NCI-H2171 (cell line): ENCODE data around the gene FCAMR.

Experiments used
- DNase-seq: peaks from one replicate; lab custom pipeline; 2025; lab: John Stamatoyannopoulos, UW

FCAMR gene

DNA sequence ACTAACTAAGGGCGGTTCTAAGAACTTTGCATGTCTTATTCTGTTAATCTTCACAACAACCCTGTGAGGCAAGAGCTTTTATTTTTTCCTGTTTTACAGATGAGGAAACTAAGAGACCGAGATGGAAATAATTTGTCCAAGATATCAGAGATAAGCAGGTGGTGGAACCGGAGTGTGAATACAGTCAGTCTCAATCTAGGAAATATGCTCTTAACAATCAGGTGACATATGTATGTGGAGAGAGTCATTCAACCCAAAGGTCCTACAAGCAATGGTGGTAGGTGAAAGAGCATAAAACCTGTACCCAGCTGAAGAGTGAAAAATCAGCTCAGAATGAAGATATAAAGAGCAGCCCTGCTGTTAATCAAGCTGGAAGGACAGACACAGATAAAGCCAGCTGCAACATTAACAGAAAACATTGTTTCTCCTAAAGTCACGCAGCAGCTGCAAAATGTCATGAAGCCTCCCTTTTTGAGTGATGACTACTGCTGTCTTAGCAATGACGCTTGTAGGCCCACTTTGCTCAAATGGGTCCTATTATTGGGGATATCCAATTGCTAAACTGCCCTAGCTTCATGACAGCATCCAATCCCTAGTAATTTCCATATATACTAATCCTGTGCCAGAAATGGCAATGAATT, 30.5 kb upstream of the FCAMR start:
- DNase-seq, result no peak

DNA sequence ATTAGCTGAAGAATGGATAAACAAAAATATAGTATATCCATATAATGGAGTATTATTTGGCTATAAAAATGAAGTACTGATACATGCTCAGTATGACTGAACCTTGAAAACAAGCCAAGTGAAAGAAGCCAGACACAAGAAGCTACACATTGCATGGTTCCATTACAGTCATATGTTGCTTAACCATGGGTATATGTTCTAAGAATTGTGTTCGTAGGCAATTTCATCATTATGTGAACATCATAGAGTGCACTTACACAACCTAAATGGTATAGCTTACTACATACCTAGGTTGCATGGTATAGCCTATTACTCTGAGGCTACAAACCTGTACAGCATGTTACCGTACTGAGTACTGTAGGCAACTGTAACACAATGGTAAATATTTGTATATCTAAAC, 28.6 kb upstream of the FCAMR start:
- no peak for DNase-seq

DNA sequence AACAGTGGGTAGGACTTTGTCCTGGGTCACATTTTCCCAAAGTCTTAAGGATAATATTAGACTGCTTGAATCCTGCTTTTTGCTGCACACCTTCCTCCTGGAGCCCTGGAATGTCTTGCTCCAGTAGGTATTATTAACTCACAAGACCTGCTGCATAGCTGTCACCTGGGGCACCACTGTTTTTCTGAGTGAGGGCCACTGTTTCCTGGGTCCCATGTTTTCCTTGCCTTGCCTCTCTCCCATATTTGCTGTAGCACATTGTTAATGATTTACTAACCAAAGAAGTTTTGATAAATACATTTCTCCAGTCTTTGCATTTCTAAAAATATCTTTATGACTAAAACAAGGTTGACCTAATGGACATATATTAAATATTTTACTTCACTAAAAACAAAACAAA, 22.5 kb upstream of the FCAMR start:
- no peak for DNase-seq

DNA sequence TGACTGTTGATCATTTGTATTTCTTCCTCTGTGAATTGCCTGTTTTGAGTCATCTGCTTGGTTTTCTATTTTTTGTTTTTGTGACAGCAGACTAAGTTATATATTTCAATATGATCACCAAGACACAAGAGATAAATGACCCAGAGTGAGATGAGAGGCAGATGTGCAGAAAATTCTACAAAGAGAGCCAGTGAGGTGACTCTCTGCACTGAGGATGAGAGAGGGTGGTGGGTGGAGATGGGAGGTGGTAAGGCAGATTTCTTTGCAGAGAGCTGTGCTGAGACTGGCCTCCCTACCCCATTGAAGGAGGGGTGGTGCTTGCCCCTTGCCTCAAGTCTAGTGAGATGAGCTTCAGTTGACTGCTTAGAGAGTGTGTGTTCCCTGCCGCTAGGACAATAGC, 17.6 kb upstream of the FCAMR start:
- no peak for DNase-seq

DNA sequence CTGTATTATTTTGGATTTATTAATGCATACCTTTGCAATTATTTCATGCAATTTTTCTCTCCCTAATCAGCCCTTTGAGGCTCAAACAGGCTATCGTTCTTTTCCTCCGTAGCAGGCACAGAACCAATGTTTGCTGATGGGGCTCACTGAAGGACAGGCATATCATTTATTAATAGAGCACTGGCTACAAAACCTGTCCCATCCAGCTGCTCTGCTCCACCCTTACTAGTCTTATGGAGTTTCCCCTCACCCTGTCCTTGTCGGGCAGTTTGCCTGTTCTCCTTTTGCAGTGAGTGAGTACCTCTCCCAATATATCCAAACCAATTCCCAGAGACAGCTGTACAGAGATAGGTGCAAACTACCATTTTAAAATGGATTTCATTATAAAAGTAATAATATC, 16.6 kb upstream of the FCAMR start:
- DNase-seq, result no peak

DNA sequence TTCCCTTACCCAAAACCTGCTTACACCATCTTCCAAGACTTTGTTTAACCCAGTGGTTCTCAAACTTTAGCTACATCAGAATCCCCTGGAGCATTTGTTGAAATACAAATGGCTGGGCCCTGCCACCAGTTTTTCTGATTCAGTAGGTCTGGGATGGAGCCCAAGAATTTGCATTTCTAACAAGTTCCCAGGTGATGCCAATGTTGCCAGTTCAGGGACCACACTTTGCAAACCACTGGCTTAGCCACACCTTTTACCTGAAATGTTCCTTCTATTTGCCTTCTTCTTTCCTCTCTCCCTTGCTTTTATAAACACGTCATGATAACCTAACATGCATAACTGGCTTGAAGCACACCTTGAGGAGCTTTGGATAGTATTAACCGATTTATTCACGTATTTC, 16.1 kb upstream of the FCAMR start:
- DNase-seq, result no peak

DNA sequence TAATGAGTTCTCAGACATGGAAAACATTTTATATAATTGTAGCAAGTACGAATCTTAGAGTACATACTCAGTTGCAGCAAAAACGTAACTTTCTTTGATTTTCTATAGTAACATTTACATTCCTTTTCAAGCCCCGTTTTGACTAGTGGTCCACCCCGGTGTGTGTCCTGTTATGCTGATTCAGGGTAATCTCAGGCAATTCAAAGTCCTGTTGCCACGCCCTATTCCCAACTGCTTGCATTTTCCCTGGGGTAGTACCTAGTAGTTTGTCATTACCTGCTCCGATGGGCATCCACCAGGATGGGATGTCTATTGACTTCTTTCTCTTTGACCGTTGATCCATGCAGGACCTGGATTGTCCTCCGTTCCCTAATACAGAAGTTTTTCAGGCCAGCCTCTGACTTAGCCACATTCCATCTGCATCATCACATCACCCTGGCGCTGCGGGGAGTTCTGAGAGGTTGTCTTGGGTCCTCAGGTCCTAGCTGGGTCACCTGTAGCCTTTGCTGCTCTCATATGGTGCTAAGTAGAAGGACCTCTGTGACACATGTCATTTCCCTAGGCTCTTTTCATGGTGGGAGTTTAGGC, 15.0 kb upstream of the FCAMR start:
- DNase-seq, result no peak

DNA sequence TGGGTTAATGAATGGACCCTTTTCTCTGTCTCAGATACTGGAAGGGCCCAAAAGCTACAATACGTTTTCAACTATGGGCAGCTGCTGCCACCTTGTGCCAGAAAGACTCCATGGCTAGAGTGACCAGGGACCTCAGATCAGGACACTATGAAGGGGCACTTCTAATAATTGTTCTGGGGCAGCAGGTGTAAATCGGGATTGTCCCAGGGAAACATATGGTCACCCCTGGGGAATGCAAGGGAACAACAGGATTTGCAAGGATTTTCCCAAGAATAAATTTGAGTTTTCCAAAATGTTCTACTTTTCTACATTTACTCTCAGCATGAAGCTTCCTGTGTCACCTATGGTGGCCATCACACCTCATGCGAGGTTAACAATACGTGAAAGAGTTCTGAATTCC, 12.0 kb upstream of the FCAMR start:
- peak; percentile 14 for DNase-seq

DNA sequence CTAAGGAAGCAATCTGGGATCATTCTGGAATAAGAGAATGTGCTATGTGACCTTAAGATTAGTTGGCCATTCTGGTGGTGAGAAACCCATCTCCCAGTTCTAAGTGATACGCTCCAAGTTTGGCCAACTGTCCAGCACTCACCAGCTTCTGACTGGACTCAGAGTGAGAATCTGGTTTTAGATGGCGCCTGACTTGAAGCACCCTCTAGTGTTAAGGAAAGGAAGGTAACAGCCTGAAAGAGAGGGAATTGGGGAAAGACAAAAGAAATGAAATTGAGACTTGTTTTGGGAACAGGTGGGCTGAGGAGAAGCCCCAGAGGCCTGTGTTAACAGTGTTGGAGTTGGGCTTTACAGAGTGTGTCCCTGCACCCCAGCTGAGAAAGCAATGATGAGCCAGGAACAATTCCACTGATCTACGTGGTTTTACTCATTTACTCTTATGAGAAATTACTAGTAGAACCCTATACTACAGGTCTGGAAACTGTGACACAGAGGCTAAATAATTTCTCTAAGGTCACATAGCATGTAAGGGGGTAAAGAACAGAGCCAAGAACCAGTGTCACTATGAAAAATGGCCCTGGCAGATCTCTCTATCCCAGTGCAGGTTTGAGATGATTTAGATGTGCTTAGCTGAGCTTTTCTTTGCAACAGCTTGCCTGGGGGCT, 9.3 kb upstream of the FCAMR start:
- no peak for DNase-seq

DNA sequence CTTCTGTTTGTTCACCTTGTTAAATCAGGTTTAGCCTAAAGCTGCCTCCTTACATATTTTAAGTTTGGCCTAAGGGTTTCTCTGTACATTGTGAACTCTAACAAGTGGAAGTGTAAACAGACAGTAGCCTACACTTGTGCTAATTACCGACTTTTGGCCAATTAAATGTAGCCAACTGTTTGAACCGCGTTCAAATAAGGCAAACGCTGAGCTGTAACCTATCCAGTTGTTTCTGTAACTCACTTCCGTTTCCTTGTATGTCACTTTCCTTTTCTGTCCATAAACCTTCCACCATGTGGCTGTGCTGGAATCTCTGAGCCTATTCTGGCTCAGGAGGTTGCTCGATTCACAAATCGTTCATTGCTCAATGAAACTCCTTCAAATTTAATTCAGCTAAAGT, 8.0 kb upstream of the FCAMR start:
- no peak for DNase-seq

DNA sequence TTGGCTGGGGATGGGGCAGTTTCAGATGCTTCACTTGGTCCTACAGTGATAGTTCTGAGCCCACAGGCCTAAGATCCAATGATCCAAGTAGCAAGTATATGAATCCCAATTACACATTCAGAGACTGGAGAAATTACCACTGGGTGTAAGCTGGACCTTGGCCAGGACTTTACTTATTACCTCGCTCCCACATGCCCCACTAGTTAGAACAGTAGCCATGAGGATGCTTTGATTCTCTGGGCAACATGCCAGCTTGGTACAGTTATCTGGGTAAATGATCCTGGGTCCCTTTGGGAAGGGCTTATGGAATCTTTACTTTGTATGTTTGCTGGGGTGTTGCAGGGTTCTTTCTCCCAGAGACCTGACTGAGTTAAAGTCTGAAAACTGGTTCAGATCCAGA, 5.0 kb upstream of the FCAMR start:
- DNase-seq, result peak; percentile 55

DNA sequence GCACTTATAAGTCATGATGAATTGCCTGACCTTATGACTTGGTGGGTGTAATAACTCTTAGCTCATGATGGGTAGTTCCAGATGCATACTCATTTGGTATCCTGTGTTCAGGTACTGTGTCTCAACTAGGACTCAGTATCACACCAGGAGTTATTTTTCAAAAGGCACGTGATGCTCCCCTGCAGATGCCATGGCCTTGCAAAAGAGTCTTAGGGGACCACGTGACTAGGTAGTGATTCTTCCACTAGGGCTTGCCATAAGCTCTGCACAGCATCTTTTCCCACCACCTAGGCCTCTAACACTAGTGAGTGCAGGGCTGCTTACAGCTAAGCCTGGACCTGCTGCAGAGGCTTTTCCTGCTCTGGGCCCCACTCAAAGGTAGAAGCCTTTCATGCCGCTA, 3.9 kb upstream of the FCAMR start:
- no peak for DNase-seq

DNA sequence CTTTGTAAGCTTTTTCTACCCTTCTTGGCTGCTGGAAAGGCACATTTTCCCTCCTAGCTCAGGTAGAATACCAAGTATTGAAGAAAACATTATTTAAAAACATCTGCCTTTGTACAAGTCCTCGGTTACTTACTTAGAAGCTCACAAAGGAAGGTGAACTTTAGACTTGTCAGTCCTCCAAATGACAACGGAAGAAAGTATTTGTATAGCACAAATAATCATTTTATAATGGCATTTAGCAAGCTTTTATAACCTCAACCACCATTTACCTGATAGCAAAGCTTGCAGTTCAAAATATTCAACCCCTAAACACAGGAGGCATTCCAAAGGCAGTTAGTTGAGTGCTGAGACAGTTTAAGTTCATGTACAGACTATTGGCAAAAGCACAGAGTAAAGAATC, 2.5 kb upstream of the FCAMR start:
- DNase-seq, result no peak

DNA sequence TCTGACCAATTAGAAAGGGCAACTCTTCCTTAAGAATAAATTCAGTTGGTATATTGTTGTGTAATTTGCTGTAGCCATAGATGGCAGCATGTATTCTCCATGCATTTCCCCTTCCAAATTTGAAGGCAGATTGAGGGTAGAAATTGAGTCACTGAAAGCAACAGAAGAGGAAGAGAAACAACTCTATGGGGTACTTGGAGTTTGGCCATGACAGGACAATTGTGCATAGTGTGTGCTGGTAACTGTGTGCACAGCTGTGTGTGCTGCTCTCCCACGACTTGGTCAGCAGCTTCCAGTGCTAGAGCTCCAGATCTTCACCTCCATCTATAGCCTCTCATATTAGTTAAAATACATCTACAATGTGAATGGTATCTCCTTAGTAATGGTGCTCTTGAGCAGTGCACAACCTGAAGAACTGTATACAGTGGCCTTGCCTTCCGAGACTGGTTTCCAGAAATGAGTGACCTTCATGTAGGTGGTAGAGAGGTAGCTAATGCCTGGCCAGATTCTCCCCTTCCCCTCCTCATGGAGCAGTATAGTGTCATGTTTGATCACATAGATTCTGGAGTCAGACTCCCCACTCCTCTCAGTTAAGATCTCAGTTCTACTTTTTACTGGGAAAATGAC, 882 bp upstream of the FCAMR start:
- no peak for DNase-seq

DNA sequence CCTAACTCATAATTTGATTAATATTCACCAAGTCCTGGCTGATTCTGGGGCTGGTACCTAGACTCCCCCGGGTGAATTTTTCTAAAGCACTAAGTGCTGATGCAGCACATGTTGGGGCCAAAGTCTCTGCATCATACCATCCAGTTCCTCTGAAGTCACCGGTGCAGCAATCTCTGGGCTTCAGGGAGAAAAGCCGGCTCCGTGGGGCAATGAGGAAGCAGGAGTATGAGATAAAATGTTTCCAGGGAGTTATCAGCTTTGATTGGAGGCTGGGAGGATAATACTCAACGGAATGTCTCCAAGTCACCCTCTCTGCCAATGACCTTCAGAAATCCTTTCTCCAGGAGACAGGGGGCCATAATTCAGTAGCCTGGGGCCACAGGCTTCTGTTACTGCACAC, 1.2 kb downstream of the FCAMR start:
- DNase-seq, result no peak

DNA sequence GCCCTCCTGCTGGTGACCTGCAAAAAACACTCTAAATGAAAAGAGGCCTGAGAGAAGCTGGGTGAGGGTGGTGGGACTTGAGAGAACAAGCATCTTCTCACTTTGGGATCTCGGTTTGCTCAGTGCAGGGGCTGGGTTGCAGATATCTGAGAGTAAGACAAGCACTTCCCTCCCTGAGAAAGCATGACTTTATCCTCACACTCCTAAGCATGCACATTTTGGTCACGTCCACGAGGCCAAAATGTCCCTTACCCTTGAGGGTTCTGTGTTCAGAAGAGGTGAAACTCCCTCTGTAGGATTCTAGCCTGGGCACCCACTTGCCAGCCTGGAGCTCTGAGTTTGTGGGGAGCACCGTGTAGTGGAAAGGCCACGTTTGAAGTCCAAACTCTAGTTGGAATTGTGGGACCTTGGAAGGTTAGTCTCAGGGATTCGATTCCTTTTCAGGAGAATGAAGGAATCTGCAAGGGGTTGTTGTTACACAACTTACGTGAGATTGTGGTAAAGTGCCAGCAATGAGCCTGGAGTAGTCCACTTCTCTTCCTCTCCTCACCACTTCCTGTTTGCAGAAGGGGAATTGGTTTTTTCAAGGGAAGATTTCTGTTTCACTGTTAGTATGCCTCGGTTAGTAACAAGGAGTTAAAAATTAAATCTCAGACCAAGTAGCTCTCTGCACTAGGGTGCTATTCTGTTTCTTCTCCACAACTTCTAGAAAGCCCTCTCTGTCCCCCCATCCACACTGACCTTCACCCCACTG, 3.0 kb downstream of the FCAMR start:
- no peak for DNase-seq

DNA sequence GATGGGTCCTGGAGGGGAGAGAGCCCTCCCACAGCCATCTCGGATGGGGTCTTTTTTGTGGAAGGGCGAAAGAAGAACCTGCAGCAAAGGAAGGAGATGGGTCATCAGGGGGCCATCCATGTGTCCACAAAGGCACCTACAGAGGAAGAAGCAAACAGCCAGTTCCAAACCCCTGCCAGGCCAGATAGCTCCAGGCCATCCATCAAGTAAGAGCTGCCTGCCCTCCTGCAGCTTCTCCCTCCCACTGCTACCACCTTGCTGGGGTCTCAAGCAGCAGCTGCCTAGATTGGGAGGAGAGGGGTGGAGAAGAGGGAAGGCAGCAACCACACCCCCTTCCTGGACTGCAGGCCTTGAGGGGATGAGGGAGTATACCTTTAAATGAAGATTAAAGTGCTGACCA, 4.5 kb downstream of the FCAMR start:
- DNase-seq, result no peak

DNA sequence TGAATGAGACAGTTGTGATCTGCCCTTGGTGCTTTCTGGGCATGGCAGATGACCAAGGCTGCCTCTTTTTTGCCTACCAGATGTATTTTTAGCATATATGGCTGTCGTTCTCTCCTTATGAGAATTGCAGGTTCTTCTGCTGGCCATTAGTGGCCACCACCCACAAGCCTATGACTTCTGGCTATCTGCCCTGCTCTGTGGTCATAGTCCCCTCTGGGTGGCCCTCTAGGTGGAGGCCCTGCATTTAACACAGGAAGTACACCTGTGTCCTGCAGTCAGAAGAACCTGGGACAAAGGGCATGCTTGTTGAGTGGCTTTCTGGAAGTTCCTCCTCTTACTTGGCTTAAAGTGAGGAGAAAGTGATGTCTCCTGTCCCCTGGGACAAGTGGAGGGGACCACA, 6.5 kb downstream of the FCAMR start:
- no peak for DNase-seq

DNA sequence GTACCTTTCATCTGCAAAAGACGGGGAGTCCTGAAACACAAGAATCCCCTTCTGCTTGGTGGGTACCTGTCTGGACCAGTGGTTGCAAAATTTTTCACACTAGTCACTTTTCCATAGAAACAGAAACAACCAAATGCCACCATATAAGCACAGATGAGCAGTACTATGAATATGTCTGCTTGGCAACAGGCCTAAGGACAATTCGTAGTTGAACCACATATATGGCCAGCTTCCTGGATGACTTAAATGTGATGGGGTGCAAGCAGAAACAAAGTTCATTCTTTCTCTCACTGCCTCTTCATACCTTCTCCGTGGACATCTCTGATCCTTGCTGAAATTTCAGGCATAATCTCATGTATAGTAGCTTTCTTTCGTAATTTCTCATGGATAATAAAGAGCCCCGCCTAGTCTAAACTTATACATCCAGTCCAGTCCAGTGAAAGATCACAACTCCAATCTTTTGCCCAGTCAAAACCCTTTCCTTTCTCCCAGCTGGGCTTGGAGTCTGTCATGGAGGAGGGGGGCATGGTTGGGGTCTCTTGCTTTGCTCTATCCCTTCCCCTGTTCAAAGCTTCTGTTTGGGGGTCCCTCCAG, 7.0 kb downstream of the FCAMR start:
- DNase-seq, result no peak

DNA sequence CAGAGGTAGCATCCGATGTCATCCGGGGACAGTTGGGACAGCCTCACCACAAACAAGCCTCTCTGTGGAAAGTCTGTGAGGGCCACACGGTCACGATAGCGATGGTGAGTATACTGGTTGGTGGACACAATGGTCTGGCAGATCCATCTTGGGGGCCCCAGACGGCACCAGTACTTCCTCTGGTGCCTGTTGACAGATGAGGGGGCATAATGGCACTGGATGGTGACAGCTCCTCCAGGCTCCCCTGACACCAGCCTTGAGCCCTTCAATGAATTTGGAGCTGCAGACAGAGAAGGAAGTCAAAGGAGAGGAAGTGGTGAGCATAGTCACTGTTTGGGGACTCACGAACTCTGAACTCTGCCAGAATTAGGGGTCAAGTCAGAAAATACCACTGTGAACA, 8.0 kb downstream of the FCAMR start:
- no peak for DNase-seq

DNA sequence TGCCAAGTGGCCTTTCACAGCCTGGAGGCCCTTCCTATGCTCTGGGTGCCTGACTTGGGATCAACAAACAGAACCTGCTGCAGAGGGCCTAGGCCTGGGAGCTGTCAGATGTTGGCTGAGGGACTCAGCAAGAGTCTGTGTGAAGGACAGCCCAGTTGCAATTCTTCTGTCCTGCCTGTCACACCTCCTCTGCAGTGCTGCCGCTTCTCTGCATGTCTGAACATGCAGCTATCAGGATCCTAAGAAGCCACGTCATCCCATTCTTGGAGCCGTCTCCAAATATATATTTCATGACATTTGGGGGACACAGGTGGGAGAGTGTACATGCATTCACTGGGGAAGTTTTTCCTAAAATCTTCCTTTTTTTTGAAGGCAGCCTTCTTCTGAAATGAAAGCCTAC, 8.6 kb downstream of the FCAMR start:
- DNase-seq, result no peak

DNA sequence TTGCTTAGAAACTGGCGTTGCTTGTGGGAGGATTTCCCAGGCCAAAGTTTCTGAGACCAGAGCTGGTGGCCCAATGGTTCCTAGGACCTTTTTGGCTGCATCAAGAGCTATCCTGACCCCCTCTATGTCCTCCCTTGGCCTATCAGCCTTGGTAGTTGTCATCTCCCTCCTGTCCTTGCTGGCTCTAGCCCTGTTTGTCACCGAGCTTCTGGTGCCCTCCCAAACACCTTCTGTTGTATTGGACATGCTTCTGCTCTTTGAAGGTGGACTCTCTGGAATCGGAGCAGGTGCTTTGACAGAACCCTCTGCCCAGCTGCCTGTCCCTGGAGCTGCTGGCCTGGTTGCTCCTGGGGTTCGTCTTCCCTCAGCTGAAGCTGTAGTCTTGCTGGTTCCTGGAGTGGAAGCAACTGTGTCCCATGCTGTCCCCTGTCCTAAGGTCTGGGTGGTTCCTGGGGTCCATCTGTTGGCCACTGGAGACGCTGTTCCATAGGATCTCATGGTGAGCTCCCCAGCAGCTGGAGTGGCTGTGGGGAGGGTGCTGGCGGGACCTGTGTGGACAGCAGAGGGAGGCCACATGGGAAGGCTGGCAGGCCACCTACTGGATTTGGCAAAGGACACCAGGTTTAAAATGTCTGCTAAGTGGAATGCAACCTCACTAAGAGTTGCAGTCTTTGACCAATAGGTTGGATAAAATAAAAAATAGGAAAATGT, 9.4 kb downstream of the FCAMR start:
- DNase-seq, result no peak
